Skeletal muscle tissue (tissue), 4 donors: ENCODE results near the gene CAPNS1. TPM values are rescaled to one million over a fixed set of nuclear protein-coding genes. Genes with fewer than 3 reads are reported as not detected.
A peak's percentile ranks its signal among the peaks of the same experiment; 100 is the strongest.
"Not testable (repeated sequence)": the region's sequence is repeated elsewhere in the genome, so short reads cannot be mapped to it uniquely, and the experiment has no call there.

Experiments
- H3K27ac ChIP-seq: one replicate; pipeline ENCODE4 v1.7.0; 2013; ENCODE audit warnings: mild to moderate bottlenecking, low read depth, low read length, inconsistent platforms
- H3K27me3 ChIP-seq, 3 donors: one replicate each; pipeline ENCODE4 v1.7.0; 2013; ENCODE audit warnings: low read length in 3 of 3; ENCODE audit not compliant: control insufficient read depth in 3 of 3, insufficient read depth in 3 of 3
- H3K36me3 ChIP-seq, 3 donors: one replicate each; pipeline ENCODE4 v1.7.0; 2013; ENCODE audit warnings: low read length in 3 of 3; ENCODE audit not compliant: control insufficient read depth in 3 of 3, insufficient read depth in 3 of 3
- H3K4me1 ChIP-seq, 3 donors: one replicate each; pipeline ENCODE4 v1.7.0; 2013; ENCODE audit warnings: low read length in 3 of 3, mild to moderate bottlenecking in 3 of 3; ENCODE audit not compliant: control insufficient read depth in 3 of 3, insufficient read depth in 3 of 3
- H3K4me3 ChIP-seq, 3 donors: one replicate each; pipeline ENCODE4 v1.7.0; 2013; ENCODE audit warnings: low read length in 3 of 3
- H3K9ac ChIP-seq, 3 donors: one replicate each; pipeline ENCODE4 v1.7.0; 2013; ENCODE audit warnings: low read length in 3 of 3, mild to moderate bottlenecking in 3 of 3, moderate library complexity in 2 of 3, low read depth in 1 of 3
- H3K9me3 ChIP-seq, 3 donors: one replicate each; pipeline ENCODE4 v1.7.0; 2013; ENCODE audit warnings: low read length in 3 of 3; ENCODE audit not compliant: control insufficient read depth in 3 of 3
- total RNA-seq: library from RNA; depleted of rRNA; stranded (reverse); fragments of >200 nt; gene quantifications from one replicate; pipeline ENCODE4 v1.2.3, GENCODE V29; 2014
- donor health status: Osteomylitis.

CAPNS1 gene
- total RNA-seq, 1 donor from 2014 or later: 195 TPM

DNA sequence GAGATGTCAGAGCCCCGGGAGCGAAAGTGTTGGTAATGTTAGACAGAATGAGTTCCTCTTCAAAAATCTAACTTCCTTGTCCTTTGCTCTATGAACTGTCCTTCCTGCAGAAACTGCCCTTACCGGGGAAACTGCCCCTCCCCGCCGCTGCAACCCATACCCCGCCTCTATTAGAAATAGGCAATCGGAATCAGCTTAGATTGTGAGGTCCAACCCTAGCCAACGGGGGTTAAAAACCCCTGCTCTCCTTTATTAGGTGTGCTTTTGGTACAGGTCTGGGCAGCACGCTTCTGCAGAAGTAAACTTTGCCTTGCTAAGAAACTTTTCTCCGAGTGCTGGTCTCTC lies 11.5 kb upstream of the CAPNS1 start:
- H3K27ac ChIP-seq: peak overlapping the region; percentile 74
- H3K36me3 ChIP-seq: peaks cover 13 to 21% (median 17%) of the 10 kb centered on the region in 3 donors
- peak overlapping the region; percentile 60 to 75 (median 68) for H3K4me3 ChIP-seq
- no peaks in the 10 kb centered on the region for H3K9me3 ChIP-seq
- H3K27me3 ChIP-seq: no peaks in the 10 kb centered on the region
- H3K9ac ChIP-seq: peak overlapping the region; percentile 68 to 89 (median 77)
- peaks cover 9 to 11% (median 10%) of the 10 kb centered on the region in 3 donors for H3K4me1 ChIP-seq

DNA sequence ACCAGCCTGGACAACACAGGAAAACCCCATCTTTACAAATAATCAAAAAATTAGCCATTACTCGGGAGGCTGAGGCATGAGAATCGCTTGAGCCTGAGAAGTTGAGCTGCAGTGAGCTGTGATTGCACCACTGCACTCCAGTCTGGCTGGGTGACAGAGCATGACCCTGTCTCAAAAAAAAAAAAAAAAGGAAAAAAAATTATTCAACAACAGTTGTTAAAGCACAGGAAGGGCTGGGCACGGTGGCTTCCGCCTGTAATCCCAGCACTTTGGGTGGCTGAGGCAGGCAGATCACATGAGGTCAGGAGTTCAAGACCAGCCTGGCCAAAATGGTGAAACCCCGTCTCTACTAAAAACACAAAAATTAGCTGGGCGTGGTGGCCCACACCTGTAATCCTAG lies 8.6 kb upstream of the CAPNS1 start:
- H3K27me3 ChIP-seq, H3K4me3 ChIP-seq, H3K9me3 ChIP-seq, H3K36me3 ChIP-seq, H3K9ac ChIP-seq, H3K27ac ChIP-seq: not testable (repeated sequence)
- H3K4me1 ChIP-seq: peaks cover 9 to 11% (median 10%) of the 10 kb centered on the region in 3 donors

GRCh38 chr19:36134867-36135266 lies 5.0 kb upstream of the CAPNS1 start:
- peaks cover 6 to 12% (median 6%) of the 10 kb centered on the region in 3 donors for H3K4me1 ChIP-seq
- H3K9me3 ChIP-seq, H3K4me3 ChIP-seq, H3K27me3 ChIP-seq, H3K9ac ChIP-seq, H3K36me3 ChIP-seq, H3K27ac ChIP-seq: not testable (repeated sequence)

DNA sequence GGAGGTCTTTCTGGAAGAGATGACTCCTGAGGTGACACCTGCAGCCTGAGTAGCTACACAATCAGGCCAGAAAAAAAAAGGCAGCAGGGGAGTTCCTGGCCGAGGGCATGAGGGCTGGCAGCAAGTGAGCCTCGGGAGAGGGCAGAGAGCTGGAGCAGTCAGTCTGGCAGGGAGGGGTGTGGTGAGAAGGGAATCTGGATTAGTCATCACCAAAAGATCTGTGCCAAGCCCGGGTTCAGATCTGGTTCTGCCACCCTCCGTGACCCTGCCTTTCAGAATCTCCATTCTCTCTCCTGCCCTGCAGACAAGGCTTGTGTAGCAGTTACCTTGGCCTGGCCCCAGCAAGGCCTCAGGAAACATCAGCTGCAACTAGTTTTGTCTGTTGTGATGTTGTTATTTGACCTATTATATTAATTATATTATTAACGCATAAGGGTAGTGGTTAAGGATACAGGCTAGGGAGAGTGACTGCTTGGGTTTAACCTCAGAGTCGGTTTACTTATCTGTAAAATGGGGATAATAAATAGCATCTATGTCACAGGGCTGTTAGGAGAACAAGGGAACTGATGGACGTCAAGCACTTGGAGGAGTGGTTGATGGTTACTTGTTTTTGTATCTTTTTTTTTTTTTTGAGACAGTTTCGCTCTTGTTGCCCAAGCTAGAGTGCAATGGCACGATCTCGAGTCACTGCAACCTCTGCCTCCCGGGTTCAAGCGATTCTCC lies 2.7 kb upstream of the CAPNS1 start:
- H3K9ac ChIP-seq: peak overlapping the region; percentile 40 to 51 (median 41)
- peaks cover 0 to 4% (median 4%) of the 10 kb centered on the region in 3 donors for H3K36me3 ChIP-seq
- H3K4me3 ChIP-seq: no peak overlapping the region
- H3K27me3 ChIP-seq: no peaks in the 10 kb centered on the region
- H3K27ac ChIP-seq: peak overlapping the region; percentile 72
- peaks cover 15 to 28% (median 15%) of the 10 kb centered on the region in 3 donors for H3K4me1 ChIP-seq
- H3K9me3 ChIP-seq: no peaks in the 10 kb centered on the region

GRCh38 chr19:36139120-36139472 lies 770 bp upstream of the CAPNS1 start:
- H3K9me3 ChIP-seq: no peaks in the 10 kb centered on the region
- H3K4me3 ChIP-seq: peak overlapping the region; percentile 84 to 97 (median 91)
- peak overlapping the region; percentile 100 for H3K27ac ChIP-seq
- H3K4me1 ChIP-seq: peaks cover 15 to 33% (median 15%) of the 10 kb centered on the region in 3 donors
- peaks cover 12 to 17% (median 16%) of the 10 kb centered on the region in 3 donors for H3K36me3 ChIP-seq
- no peaks in the 10 kb centered on the region for H3K27me3 ChIP-seq
- H3K9ac ChIP-seq: peak overlapping the region; percentile 100

- Histone ChIP-seq H3K27me3 (no peaks in the 10 kb centered on the region), H3K36me3 (peaks cover 24 to 29% (median 26%) of the 10 kb centered on the region in 3 donors), H3K4me1 (peaks cover 15 to 33% (median 15%) of the 10 kb centered on the region in 3 donors), H3K27ac (peak overlapping the region; percentile 100), H3K4me3 (peak overlapping the region; percentile 91 to 99 (median 97)), H3K9ac (peak overlapping the region; percentile 100), H3K9me3 (no peaks in the 10 kb centered on the region)
Observed at GRCh38 chr19:36140304-36141038, 605 bp downstream of the CAPNS1 start.

DNA sequence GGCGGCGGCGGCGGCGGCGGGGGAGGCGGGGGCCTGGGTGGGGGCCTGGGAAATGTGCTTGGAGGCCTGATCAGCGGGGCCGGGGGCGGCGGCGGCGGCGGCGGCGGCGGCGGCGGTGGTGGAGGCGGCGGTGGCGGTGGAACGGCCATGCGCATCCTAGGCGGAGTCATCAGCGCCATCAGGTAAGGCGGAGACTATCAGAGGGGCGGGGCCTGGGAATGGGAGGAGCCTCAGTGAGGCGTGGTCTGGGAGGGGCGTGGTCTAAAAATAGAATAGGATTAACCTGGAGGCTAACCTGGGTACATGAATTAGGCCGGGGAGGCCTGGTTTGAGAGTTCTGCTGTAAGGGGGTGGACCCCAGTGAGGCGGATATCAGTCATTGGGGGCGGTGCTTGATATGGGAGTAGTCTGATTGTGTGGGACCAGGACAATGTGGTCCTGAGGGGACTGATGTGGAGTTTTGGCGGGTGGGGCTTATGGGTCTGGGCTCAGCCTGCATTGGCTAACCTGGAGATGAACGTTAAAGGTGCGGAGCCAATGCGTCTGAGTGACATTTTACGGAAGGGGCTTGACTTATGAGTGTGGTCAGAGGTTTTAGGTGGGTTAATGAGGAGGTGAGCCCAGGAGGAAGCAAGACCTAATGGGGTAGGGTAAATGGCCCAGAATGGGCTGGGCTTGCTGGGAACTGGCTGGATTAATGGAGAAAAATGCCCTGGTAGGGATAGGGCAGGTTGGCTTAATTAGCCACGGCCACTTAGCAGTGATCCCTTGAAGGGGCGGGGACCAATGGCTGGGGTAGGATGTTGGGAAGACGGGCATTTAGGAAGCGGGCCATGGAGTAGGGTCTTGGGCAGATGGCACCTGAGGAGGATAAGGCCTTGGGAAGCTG lies 1.4 kb downstream of the CAPNS1 start:
- Histone ChIP-seq H3K27me3 (no peaks in the 10 kb centered on the region), H3K9me3 (no peaks in the 10 kb centered on the region), H3K27ac (peak overlapping the region; percentile 100), H3K9ac (peak overlapping the region; percentile 100), H3K36me3 (peaks cover 32 to 37% (median 34%) of the 10 kb centered on the region in 3 donors), H3K4me3 (peak overlapping the region; percentile 91 to 99 (median 97)), H3K4me1 (peaks cover 15 to 34% (median 17%) of the 10 kb centered on the region in 3 donors)

DNA sequence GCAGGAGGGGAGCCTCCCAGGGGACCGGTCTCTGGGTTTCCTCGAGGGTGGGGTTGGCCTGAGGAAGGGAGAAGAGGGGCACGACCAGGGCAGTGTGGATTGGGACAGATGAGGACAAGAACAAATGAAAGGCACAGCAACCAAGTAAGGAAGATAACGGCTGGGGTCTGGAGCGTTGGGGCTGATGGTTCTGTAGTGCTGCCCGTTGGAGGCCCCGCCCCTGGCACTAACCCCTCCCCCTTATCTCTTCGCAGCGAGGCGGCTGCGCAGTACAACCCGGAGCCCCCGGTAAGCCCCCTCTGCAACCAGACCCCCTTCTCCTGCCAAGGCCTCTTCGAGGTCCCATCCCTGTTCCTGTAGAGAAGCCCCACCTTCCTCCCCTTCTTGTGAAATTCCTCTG lies 2.2 kb downstream of the CAPNS1 start:
- Histone ChIP-seq H3K27ac (peak overlapping the region; percentile 100), H3K9ac (no peak overlapping the region), H3K36me3 (peaks cover 40 to 44% (median 42%) of the 10 kb centered on the region in 3 donors), H3K4me1 (peaks cover 9 to 31% (median 13%) of the 10 kb centered on the region in 3 donors), H3K27me3 (no peaks in the 10 kb centered on the region), H3K4me3 (peak overlapping the region in 1 of 3 donors; percentile 64), H3K9me3 (no peaks in the 10 kb centered on the region)

GRCh38 chr19:36142496-36142895 lies 2.6 kb downstream of the CAPNS1 start:
- Histone ChIP-seq H3K4me1 (peaks cover 8 to 29% (median 12%) of the 10 kb centered on the region in 3 donors), H3K36me3 (peaks cover 43 to 47% (median 45%) of the 10 kb centered on the region in 3 donors), H3K27ac (no peak overlapping the region), H3K27me3 (no peaks in the 10 kb centered on the region), H3K9me3 (no peaks in the 10 kb centered on the region), H3K4me3 (no peak overlapping the region), H3K9ac (no peak overlapping the region)
